ENCODE data around the gene ZFP36L1. TPM values are rescaled to one million over a fixed set of nuclear protein-coding genes. Genes with fewer than 3 reads are reported as not detected.

ZFP36L1 gene
- total RNA-seq, 1 experiment from 2014 or later: 94.8 TPM

DNA sequence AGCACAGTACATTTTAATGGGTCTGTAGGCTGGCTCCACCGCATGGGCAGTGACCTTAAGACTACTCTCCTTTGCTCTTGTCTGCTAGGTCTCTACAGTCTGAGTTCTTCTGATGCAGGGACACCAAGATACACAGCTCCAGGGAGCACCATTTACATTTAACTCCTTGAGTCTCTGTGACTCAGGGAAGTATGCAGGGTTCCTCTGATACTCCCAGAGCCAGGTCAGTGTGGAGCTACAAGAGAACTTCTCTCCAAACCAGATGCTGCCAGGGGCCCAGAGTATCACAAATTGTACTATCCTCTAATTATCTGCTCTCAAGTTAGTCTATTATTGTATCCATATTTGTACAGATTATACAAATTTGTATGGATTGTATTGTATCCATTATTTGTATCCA is 15.2 kb downstream of the ZFP36L1 start:
- Histone ChIP-seq H3K4me3 (ENCODE audit: low read depth, low read length) (no peak overlapping the region), H3K9me3 (peaks cover 11% of the 10 kb centered on the region), H3K36me3 (ENCODE audit: control insufficient read depth, insufficient read depth, low read length) (no peaks in the 10 kb centered on the region), H3K27me3 (replicated peaks; ENCODE audit: control insufficient read depth, insufficient read depth, low read length) (no peaks in the 10 kb centered on the region), H3K4me1 (peaks cover 49% of the 10 kb centered on the region)
- ChIA-PET CTCF (interaction anchor here (1.2 to 1.5 kb wide), 2 partner anchors 15 to 61 kb away, joined by 5 to 6 read pairs; no protein-coding TSS in a partner anchor), POLR2A (no interaction called here)
- intact Hi-C loops (cut with micrococcal nuclease; ENCODE audit: unreplicated experiment): loop anchor here (1.0 to 2.0 kb wide), 2 partner anchors 14 to 49 kb away; no protein-coding TSS in a partner anchor
- peak overlapping the region; percentile 79 for H3K27ac Mint-ChIP-seq (ENCODE audit: unreplicated experiment)
- H3K4me1 Mint-ChIP-seq (ENCODE audit: low read depth, unreplicated experiment): peaks cover 32% of the 10 kb centered on the region
- H3K36me3 Mint-ChIP-seq (ENCODE audit: insufficient read depth, unreplicated experiment): peaks cover 26% of the 10 kb centered on the region
- no TSS peak for BruUV-seq (replicated peaks)
- peaks cover 18% of the 10 kb centered on the region for H3K9me3 Mint-ChIP-seq (ENCODE audit: unreplicated experiment)
- TF ChIP-seq, protein P1, sequence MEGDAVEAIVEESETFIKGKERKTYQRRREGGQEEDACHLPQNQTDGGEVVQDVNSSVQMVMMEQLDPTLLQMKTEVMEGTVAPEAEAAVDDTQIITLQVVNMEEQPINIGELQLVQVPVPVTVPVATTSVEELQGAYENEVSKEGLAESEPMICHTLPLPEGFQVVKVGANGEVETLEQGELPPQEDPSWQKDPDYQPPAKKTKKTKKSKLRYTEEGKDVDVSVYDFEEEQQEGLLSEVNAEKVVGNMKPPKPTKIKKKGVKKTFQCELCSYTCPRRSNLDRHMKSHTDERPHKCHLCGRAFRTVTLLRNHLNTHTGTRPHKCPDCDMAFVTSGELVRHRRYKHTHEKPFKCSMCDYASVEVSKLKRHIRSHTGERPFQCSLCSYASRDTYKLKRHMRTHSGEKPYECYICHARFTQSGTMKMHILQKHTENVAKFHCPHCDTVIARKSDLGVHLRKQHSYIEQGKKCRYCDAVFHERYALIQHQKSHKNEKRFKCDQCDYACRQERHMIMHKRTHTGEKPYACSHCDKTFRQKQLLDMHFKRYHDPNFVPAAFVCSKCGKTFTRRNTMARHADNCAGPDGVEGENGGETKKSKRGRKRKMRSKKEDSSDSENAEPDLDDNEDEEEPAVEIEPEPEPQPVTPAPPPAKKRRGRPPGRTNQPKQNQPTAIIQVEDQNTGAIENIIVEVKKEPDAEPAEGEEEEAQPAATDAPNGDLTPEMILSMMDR (IDR thresholded peaks at IDR 0.05; ENCODE audit: insufficient read depth in 1 of 2, low read depth in 1 of 2, low read length in 1 of 2, severe bottlenecking in 1 of 2, unreplicated experiment in 1 of 2): no peak
- H3K4me3 Mint-ChIP-seq (ENCODE audit: unreplicated experiment): no peak overlapping the region
- H3K27me3 Mint-ChIP-seq (ENCODE audit: insufficient read depth, unreplicated experiment): no peaks in the 10 kb centered on the region
- no peak for DNase-seq

DNA sequence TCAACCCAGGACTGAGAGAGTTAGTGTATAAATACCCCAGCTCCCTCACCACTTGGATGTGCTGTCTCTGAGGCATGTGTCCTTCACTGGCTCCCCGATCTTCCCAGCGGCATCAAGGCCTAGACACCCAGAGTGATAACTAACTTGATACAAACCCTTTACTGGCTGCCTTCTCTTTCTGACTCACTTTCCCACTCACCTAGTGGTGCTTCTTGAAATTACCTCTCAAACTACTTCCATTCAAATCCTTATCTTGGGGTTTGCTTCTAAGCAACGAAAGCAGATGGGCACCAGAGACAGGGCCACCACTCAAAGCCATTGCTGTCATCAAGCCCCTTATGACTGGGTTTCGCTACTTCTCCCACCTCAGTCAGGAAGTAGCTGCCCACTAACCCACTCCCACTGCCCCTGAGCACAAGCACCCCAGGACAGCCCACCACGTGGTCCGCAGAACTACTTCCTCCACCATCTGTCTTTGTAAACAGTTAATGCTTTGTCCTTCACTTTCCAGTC is 17.2 kb downstream of the ZFP36L1 start:
- H3K27me3 Mint-ChIP-seq (ENCODE audit: insufficient read depth, unreplicated experiment): no peaks in the 10 kb centered on the region
- peak in 1 of 2 experiments; percentile 19 for DNase-seq

GRCh38 chr14:68774771-68775613 is 17.9 kb downstream of the ZFP36L1 start:
- CTCF ChIA-PET: no interaction called here
- Mint-ChIP-seq H3K4me3 (ENCODE audit: unreplicated experiment) (no peak overlapping the region), H3K4me1 (ENCODE audit: low read depth, unreplicated experiment) (peaks cover 28% of the 10 kb centered on the region), H3K27me3 (ENCODE audit: insufficient read depth, unreplicated experiment) (no peaks in the 10 kb centered on the region), H3K36me3 (ENCODE audit: insufficient read depth, unreplicated experiment) (peaks cover 20% of the 10 kb centered on the region), H3K27ac (ENCODE audit: unreplicated experiment) (peak overlapping the region; percentile 26), H3K9me3 (ENCODE audit: unreplicated experiment) (peaks cover 18% of the 10 kb centered on the region)
- H3K9me3 ChIP-seq: peaks cover 11% of the 10 kb centered on the region
- H3K27me3 ChIP-seq (replicated peaks; ENCODE audit: control insufficient read depth, insufficient read depth, low read length): no peaks in the 10 kb centered on the region
- no peaks in the 10 kb centered on the region for H3K36me3 ChIP-seq (ENCODE audit: control insufficient read depth, insufficient read depth, low read length)
- H3K4me3 ChIP-seq (ENCODE audit: low read depth, low read length): no peak overlapping the region
- BruUV-seq (replicated peaks): no TSS peak
- intact Hi-C loops (cut with micrococcal nuclease; ENCODE audit: unreplicated experiment): no loop called here
- TF ChIP-seq, protein P1 (IDR thresholded peaks at IDR 0.05; ENCODE audit: insufficient read depth in 1 of 2, low read depth in 1 of 2, low read length in 1 of 2, severe bottlenecking in 1 of 2, unreplicated experiment in 1 of 2): no peak
- POLR2A ChIA-PET: interaction anchor here (0.6 kb wide), 2 partner anchors 20 to 959 kb away, joined by 3 read pairs; partner anchors contain the start of gene ZFYVE26
- DNase-seq: peak in 1 of 2 experiments; percentile 14
- peaks cover 23% of the 10 kb centered on the region for H3K4me1 ChIP-seq

More for the DNA sequence above, 17.2 kb downstream of the ZFP36L1 start:
- Mint-ChIP-seq H3K9me3 (ENCODE audit: unreplicated experiment) (peaks cover 18% of the 10 kb centered on the region), H3K36me3 (ENCODE audit: insufficient read depth, unreplicated experiment) (peaks cover 21% of the 10 kb centered on the region), H3K4me3 (ENCODE audit: unreplicated experiment) (no peak overlapping the region), H3K4me1 (ENCODE audit: low read depth, unreplicated experiment) (peaks cover 30% of the 10 kb centered on the region), H3K27ac (ENCODE audit: unreplicated experiment) (peak overlapping the region; percentile 26)
- TF ChIP-seq, protein P1 (IDR thresholded peaks at IDR 0.05; ENCODE audit: insufficient read depth in 1 of 2, low read depth in 1 of 2, low read length in 1 of 2, severe bottlenecking in 1 of 2, unreplicated experiment in 1 of 2): no peak
- Histone ChIP-seq H3K9me3 (peaks cover 11% of the 10 kb centered on the region), H3K27me3 (replicated peaks; ENCODE audit: control insufficient read depth, insufficient read depth, low read length) (no peaks in the 10 kb centered on the region), H3K4me3 (ENCODE audit: low read depth, low read length) (no peak overlapping the region), H3K36me3 (ENCODE audit: control insufficient read depth, insufficient read depth, low read length) (no peaks in the 10 kb centered on the region), H3K4me1 (peaks cover 29% of the 10 kb centered on the region)
- BruUV-seq (replicated peaks): no TSS peak
- intact Hi-C loops (cut with micrococcal nuclease; ENCODE audit: unreplicated experiment): no loop called here
- POLR2A ChIA-PET: interaction anchor here (0.6 kb wide), 2 partner anchors 19 to 959 kb away, joined by 3 read pairs; partner anchors contain the start of gene ZFYVE26
- CTCF ChIA-PET: no interaction called here

Measured in Caco-2 (cell line).